ENCODE data around the gene TUBA8. TPM values are rescaled to one million over a fixed set of nuclear protein-coding genes. Genes with fewer than 3 reads are reported as not detected.

Gene TUBA8
- total RNA-seq, 1 experiment from 2014 or later = 0.72 TPM

GRCh38 chr22:18111759-18112330 is 1.2 kb downstream of the TUBA8 start (continued):
- TF ChIP-seq HMGXB4 (CRISPR knock-in tag; IDR thresholded peaks at IDR 0.05) = no peak
- TF ChIP-seq, protein P1, sequence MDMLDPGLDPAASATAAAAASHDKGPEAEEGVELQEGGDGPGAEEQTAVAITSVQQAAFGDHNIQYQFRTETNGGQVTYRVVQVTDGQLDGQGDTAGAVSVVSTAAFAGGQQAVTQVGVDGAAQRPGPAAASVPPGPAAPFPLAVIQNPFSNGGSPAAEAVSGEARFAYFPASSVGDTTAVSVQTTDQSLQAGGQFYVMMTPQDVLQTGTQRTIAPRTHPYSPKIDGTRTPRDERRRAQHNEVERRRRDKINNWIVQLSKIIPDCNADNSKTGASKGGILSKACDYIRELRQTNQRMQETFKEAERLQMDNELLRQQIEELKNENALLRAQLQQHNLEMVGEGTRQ (CRISPR knock-in tag; IDR thresholded peaks at IDR 0.05) = no peak
- TF ChIP-seq, protein P2, sequence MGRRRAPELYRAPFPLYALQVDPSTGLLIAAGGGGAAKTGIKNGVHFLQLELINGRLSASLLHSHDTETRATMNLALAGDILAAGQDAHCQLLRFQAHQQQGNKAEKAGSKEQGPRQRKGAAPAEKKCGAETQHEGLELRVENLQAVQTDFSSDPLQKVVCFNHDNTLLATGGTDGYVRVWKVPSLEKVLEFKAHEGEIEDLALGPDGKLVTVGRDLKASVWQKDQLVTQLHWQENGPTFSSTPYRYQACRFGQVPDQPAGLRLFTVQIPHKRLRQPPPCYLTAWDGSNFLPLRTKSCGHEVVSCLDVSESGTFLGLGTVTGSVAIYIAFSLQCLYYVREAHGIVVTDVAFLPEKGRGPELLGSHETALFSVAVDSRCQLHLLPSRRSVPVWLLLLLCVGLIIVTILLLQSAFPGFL (CRISPR knock-in tag; IDR thresholded peaks at IDR 0.05; ENCODE audit: borderline replicate concordance) = no peak
- TF ChIP-seq SP1 (CRISPR knock-in tag; conservative IDR thresholded peaks at IDR 0.05) = no peak
- TF ChIP-seq SMAD3 (CRISPR knock-in tag; IDR thresholded peaks at IDR 0.05; ENCODE audit: borderline replicate concordance) = no peak
- no peak for TF ChIP-seq NFATC4 (CRISPR knock-in tag; IDR thresholded peaks at IDR 0.05)
- no peak for TF ChIP-seq ATF1 (CRISPR knock-in tag; IDR thresholded peaks at IDR 0.05)
- TF ChIP-seq CBFB (CRISPR knock-in tag; IDR thresholded peaks at IDR 0.05; ENCODE audit: low read depth) = no peak
- TF ChIP-seq CTCF (IDR thresholded peaks at IDR 0.05) = no peak
- TF ChIP-seq IRF1 (CRISPR knock-in tag; IDR thresholded peaks at IDR 0.05) = no peak
- TF ChIP-seq, protein P3, sequence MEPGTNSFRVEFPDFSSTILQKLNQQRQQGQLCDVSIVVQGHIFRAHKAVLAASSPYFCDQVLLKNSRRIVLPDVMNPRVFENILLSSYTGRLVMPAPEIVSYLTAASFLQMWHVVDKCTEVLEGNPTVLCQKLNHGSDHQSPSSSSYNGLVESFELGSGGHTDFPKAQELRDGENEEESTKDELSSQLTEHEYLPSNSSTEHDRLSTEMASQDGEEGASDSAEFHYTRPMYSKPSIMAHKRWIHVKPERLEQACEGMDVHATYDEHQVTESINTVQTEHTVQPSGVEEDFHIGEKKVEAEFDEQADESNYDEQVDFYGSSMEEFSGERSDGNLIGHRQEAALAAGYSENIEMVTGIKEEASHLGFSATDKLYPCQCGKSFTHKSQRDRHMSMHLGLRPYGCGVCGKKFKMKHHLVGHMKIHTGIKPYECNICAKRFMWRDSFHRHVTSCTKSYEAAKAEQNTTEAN (CRISPR knock-in tag; IDR thresholded peaks at IDR 0.05) = no peak
- no peak for TF ChIP-seq ZNF423 (CRISPR knock-in tag; IDR thresholded peaks at IDR 0.05)

GRCh38 chr22:18112440-18112839 is 1.8 kb downstream of the TUBA8 start:
- no peak for ATAC-seq
- peaks cover 11% of the 10 kb centered on the region for H3K4me1 Mint-ChIP-seq
- CTCF ChIA-PET = no interaction called here
- H3K27ac Mint-ChIP-seq = no peak overlapping the region
- no peak for TF ChIP-seq TEAD1 (CRISPR knock-in tag; IDR thresholded peaks at IDR 0.05)
- no peak for TF ChIP-seq ESRRA (CRISPR knock-in tag; IDR thresholded peaks at IDR 0.05; ENCODE audit: borderline replicate concordance)
- TF ChIP-seq GTF2I (CRISPR knock-in tag; conservative IDR thresholded peaks at IDR 0.05) = no peak
- TF ChIP-seq IRF1 (CRISPR knock-in tag; IDR thresholded peaks at IDR 0.05) = no peak
- no peak for TF ChIP-seq STAT6 (CRISPR knock-in tag; conservative IDR thresholded peaks at IDR 0.05; ENCODE audit: low read depth)
- no peak for TF ChIP-seq ATF1 (CRISPR knock-in tag; IDR thresholded peaks at IDR 0.05)
- TF ChIP-seq, protein P4, sequence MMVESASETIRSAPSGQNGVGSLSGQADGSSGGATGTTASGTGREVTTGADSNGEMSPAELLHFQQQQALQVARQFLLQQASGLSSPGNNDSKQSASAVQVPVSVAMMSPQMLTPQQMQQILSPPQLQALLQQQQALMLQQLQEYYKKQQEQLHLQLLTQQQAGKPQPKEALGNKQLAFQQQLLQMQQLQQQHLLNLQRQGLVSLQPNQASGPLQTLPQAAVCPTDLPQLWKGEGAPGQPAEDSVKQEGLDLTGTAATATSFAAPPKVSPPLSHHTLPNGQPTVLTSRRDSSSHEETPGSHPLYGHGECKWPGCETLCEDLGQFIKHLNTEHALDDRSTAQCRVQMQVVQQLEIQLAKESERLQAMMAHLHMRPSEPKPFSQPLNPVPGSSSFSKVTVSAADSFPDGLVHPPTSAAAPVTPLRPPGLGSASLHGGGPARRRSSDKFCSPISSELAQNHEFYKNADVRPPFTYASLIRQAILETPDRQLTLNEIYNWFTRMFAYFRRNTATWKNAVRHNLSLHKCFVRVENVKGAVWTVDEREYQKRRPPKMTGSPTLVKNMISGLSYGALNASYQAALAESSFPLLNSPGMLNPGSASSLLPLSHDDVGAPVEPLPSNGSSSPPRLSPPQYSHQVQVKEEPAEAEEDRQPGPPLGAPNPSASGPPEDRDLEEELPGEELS (CRISPR knock-in tag; IDR thresholded peaks at IDR 0.05) = no peak
- H3K36me3 Mint-ChIP-seq = 0 out of 2 replicates have a peak, but pooled peaks cover 10% of the 10 kb centered on the region
- peaks cover 15% of the 10 kb centered on the region for H3K9me3 Mint-ChIP-seq
- peaks cover 45% of the 10 kb centered on the region for H3K27me3 Mint-ChIP-seq (ENCODE audit: low read depth)
- POLR2A ChIA-PET = no interaction called here
- no peak for DNase-seq (ENCODE audit: low spot score)
- no peak overlapping the region for H3K4me3 Mint-ChIP-seq
